Measurements from ENCODE around the gene ATP6V0D1.
A peak's percentile ranks its signal among the peaks of the same experiment; 100 is the strongest.

ATP6V0D1 gene

DNA sequence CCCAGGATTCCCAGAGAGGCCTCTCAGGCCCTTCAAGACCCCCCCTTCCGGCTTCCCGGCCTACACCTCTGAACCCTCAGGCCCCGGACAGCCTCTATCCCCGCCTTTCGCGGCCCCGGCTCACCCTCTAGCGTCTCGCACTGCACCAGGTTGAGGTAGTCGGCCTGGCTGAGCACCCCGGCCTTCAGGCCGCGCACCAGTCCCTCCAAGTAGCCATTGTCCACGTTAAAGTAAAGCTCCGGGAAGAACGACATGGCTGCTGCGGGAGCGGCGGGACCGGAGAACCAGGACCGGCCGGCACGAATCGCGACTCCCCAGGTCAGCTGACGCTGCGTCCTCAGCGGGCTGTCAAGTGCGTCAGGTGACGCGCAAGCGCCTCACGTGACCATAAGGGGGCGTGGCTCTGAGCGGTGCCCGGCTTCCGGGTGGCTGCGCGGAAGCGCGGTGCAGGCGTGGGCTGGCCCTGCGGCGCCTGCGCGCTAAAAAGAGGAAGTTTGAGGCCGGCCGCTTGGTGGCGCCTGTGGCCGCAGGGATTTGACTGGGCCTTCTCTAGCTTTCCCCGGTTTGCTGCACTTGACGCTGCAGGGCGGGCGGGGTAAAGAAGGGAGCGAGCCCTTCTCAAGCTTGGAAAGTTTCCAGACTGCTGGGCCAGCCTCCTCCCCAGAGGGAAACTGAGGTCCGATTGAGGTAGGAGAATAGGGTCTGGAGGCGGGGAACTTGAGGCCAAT is at the start of gene ATP6V0D1:
ATP6V0D1 (minus strand) TSS at position 325 of the 728 bp plus-strand sequence; CDS start at position 254, 71 bp downstream.
- peak; percentile 99 to 100 for DNase-seq
- TF ChIP-seq POLR2A (IDR thresholded peaks at IDR 0.05; ENCODE audit: low read length), result peak; percentile 96
- TF ChIP-seq GATA1 (IDR thresholded peaks at IDR 0.05; ENCODE audit: low read depth, low read length), result no peak

DNA sequence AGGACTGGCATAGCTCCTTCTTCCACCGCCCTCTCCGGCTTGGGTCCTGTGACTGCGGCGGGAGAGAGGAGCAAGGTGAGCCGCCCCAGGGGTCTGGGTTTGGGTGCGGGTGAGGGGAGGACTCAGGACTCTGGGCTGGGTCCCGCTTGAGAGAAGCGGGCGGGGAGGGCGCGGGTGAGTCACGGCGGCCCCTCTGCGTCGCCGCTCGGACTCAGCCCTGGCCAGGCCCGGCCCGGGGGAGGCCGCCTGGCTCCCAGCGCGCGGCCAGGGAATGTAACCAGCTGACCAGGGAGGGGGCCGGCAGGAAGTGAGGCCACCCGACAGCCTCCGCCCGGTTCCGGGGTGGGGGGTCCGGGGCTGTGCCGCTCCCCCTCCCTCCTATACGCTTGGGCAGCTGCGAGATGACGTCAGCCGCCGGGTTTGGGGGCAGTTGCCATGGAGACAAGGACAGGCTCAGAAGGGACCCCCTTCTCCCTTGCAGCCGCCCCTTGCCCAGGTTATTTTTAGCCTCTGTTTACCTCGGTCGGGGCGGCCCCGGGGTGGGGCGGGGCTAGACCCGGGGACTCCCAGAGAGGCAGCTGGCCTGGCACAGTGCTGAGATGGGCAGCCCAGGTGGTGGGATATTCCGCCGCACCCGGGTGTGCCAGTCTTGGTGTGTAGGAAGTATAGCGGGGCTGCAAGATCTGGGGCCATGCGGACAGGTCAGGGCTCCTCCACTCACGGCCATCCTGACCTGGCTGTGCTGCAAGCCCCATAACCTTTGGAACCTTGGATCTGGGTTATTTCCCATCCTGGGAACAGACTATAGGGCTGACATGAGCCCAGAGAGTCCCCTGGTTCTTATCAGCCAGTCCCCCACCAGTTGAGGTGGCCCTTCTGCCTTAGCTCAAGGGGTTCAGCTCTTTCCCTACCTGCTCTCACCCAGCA is 49.3 kb upstream of the ATP6V0D1 start:
- TF ChIP-seq GATA1 (IDR thresholded peaks at IDR 0.05; ENCODE audit: low read depth, low read length), result no peak
- peak; percentile 38 for TF ChIP-seq POLR2A (IDR thresholded peaks at IDR 0.05; ENCODE audit: low read length)
- DNase-seq, result peak; percentile 61 to 68

DNA sequence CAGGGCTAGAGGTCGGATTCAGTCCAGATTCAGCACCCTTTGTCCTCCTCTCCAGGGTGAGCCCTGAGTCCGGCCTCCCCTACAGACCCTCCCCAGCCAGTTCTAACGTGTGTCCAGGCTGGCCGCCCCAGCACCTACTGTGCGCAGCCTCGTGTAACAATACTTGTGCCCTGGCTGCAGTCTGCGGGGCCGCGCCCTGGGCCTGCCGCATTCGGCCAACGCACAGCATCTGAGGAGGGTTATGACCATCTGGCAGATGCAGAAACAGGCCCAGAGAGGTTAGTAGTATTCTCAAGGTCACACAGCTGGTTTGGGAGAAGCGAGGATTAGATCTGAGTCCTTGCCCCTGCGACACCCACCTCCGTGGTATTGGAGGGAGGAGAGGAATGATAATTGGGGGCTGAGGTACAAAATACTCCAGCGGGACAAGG is 48.6 kb upstream of the ATP6V0D1 start:
- peak; percentile 48 to 61 for DNase-seq
- TF ChIP-seq POLR2A (IDR thresholded peaks at IDR 0.05; ENCODE audit: low read length) (no peak), GATA1 (IDR thresholded peaks at IDR 0.05; ENCODE audit: low read depth, low read length) (no peak)

DNA sequence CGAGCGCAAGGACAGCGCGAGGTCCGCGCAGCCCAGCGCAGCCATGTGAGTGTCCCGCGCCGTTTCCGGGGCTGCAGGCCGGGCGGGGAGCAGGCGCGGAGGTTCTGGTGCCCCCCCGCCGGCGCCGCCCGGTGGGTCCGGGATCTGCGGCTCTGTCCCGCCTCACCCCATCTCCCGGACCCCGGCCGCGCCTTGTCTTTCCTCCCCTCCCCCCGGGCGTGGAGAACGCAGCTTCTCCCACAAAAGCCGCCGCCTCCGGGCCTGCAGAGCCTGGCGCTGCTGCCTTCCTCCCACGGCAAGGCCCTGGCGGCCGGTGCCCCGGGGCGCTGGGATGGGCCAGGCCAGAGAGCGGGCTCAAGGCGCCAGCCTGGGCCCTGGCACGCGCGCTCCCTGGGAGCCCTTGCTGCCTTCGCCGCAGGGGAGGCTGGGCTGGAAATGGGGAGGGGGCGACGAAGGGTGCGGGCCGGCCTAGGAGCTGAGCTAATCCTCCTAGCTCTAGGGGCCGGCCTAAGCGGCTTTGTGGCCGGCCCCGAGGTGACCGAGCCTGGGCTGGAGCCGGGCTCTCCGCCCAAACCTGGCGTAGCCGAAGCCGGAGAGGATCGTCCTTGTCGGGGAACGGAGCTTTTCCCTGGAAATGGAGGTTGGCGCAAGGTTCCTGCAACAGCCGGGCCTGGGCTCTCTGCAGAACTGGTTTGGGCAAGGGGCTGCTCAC is 48.1 kb upstream of the ATP6V0D1 start:
- TF ChIP-seq GATA1 (IDR thresholded peaks at IDR 0.05; ENCODE audit: low read depth, low read length) (no peak), POLR2A (IDR thresholded peaks at IDR 0.05; ENCODE audit: low read length) (peak; percentile 27)
- peak; percentile 65 to 72 for DNase-seq

DNA sequence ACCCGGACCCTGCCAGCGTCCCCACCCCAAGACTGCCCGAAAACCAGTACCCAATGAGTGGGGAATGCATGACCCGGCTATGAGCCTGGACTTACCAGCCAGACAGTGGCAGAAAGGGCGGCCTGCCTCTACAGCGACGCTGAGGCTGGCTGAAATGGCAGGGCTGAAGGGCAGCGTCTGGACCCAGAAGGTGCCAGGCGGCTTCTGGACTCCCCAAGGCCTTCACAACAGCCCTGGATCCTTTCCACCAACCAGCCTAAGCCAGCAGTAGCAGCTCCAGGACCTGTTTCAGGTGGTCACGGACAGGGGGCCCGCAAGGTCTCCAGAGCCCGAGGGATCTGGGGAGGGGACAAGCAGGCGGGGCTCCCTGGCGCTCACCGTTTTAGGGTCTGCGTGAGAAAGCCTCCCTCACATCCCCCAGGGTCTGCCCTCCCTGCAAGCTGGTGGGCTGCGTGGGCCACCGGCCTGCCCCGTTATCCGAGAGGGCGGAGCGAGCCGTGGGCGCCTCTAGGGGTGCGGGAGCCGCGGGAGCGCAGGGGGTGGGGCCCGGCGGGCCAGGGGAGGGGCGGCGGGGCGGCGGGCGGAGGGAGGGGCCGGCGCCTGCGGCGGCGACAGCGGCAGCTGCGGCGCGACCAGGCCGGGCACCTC is 47.4 kb upstream of the ATP6V0D1 start, which contains the start of gene RIPOR1:
RIPOR1 (plus strand) TSS at position 608 of the 648 bp plus-strand sequence. CDS start 9,618 bp downstream, outside the sequence.
- DNase-seq, result peak; percentile 66 to 77
- TF ChIP-seq GATA1 (IDR thresholded peaks at IDR 0.05; ENCODE audit: low read depth, low read length) (no peak), POLR2A (IDR thresholded peaks at IDR 0.05; ENCODE audit: low read length) (no peak)

DNA sequence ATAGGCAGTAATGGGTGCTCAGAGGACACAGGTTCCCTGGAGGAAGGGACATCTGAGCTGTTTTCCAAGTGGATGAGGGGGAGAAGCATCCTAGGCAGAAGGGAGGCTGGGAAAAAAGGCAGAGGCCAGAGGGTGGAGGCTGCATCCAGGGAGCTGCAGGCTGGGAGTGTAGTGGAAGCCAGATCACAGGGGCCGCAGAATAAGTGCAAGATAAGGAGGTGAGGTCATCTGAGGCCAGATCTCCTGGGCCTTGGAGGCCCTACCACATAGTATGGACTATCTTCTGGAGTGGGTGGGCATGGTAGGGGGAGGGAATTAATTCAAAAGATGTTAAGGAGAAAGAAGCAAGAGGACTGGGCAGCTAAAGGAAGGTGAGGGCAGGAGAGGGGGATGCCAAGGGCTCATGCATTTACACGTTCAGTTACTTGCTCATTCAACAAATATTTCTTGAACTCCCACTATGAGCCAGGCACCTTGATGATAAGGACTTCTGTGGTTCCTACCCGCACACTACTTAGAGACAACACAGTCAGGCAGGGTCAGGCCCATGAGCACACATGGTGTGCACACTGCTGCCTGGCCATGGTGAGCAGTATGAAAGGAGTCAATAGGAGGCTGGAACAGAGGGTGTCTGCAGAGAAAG is 45.3 kb upstream of the ATP6V0D1 start:
- TF ChIP-seq GATA1 (IDR thresholded peaks at IDR 0.05; ENCODE audit: low read depth, low read length) (no peak), POLR2A (IDR thresholded peaks at IDR 0.05; ENCODE audit: low read length) (peak; percentile 16)
- peak; percentile 80 to 83 for DNase-seq

DNA sequence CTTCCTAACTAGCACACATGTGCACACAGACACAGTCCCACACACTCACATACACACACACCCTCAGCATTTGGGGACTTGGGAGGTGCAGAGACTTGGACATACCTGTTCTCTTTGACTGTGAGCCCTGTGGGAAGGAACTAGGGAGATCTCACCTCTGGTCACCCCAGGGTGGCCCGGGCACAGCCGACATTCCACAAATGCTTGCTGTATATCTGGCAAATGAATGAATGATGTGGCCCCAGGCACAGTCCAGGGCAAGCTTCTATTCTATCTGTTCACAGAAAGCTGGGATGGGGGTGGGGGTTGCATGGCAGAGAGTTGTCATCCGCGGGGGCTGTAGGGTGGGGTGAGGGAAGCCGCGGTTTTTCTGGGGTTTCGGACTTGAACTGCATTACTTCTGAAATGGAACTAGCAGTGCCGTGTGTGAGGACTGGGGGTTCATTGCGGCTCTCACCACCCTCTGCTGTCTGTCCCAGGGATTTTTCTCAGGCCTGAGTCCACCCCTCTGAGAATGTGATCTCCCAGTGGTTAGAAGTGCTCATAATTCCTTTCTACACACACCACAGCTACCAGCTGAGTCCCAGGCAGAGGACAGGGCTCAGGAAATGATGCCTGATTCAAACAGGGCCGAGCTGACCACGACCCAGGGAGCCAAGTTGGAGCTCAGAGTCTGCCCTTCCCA is 44.4 kb upstream of the ATP6V0D1 start:
- no peak for DNase-seq
- TF ChIP-seq GATA1 (IDR thresholded peaks at IDR 0.05; ENCODE audit: low read depth, low read length) (no peak), POLR2A (IDR thresholded peaks at IDR 0.05; ENCODE audit: low read length) (no peak)

DNA sequence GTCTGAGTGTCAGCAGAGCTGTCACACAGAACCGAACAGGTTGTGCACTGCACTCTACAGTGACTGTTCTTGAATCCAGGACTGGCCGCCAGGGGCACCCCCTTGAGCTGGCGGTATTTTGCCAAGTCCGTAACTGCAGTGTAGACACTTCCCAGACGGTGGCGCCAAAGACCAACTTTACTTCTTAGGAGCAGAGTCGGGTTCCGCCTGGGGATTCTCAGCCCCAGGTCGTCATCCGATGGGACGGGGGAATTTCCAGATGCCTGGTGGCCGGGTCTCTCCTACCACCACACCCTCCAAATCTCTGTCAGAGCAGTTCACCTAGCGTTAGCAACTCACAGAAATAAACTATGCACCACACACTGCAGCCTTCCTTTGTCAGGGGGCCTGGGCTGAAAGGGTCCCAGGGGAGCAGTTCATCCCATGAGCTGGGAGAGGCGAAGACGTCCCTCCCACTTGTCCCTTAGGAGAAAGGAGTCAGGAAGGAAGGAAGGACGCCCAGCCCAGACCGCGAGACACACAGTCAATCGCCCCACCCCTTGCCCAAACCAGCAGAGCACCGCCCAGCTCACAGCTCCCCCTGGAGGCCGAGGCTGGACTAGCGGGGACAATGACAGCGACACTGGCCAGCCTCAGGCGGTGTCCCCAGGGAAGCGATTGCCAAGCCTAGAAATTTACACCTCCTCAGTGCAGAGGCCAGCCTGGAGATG is 40.3 kb upstream of the ATP6V0D1 start:
- peak; percentile 95 to 98 for DNase-seq
- no peak for TF ChIP-seq GATA1 (IDR thresholded peaks at IDR 0.05; ENCODE audit: low read depth, low read length)

DNA sequence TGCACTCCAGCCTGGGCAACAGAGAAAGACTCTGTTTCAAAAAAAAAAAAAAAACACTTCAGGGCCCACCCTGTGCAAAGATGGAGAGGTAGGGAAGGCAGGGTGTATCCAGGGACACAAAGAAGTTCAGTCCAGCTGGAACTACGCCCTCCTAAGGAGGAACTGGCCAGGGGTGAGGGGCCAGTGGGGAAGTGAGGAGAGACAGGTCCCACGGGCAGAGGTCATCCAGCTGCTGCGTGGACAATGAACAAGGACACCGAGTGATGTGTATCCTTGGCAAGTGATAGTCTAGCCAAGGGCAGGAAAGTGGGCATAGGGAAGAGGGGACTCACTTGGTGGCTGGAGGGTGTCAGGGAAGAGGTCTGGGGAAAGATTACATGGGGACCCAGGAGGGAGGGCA is 38.3 kb upstream of the ATP6V0D1 start:
- DNase-seq, result no peak
- TF ChIP-seq GATA1 (IDR thresholded peaks at IDR 0.05; ENCODE audit: low read depth, low read length), result no peak
- no peak for TF ChIP-seq POLR2A (IDR thresholded peaks at IDR 0.05; ENCODE audit: low read length)

DNA sequence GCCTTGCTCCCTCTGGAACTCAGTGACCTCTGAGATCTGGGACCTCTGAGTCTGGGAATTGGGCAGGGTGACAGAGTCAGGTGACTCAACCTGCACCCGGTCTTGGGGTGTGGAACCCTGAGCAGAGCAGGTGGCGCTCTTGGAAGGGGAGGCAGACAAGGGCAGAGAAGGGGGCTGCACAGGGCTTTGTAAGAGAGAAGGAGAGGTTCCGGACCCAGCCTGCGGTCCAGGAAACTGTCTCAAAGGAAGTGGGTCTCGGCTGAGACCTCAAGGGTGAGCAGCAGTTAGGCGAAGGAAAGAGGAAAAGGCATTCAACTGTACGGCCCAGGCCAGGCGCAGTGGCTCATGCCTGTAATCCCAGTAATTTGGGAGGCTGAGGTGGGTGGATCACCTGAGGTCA is 37.7 kb upstream of the ATP6V0D1 start:
- DNase-seq, result no peak
- TF ChIP-seq GATA1 (IDR thresholded peaks at IDR 0.05; ENCODE audit: low read depth, low read length) (no peak), POLR2A (IDR thresholded peaks at IDR 0.05; ENCODE audit: low read length) (no peak)

DNA sequence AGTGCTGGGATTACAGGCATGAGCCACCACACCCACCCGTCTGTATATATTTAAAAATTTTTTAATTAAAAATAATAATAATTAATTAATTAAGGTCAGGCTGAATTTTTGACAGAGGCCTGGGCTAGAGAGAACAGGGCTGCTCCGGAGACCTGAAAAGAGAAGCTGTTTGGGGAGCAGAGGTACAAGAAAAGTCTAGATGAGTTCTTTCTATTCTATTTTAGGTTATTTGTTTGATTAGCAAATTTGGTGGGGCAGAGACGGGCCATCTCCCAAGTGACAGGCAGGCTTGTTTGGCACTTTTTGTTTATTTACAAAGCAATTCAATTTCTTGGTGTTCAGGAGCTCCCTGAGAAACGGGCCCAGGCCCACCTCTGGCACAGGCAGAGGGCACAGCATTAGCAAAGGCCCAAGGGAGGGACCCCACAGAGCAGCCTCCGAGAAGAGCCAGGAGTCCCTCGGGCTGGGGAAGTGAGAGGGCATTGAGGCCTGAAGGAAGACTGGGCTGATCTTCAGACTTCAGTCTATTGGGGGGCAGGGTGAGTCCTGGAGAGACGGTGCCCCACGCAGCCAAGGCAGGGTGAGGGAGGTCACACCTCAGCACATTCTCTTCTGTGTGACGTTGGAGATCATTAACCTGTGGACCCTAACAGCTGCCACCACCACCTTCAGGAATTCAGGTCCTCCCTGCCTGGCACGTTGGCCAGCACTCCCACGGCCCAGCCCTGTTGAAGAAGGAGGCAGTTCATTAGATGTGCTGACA is 36.9 kb upstream of the ATP6V0D1 start:
- TF ChIP-seq POLR2A (IDR thresholded peaks at IDR 0.05; ENCODE audit: low read length) (no peak), GATA1 (IDR thresholded peaks at IDR 0.05; ENCODE audit: low read depth, low read length) (no peak)
- no peak for DNase-seq

Data from erythroblast (primary cell).